T-helper 1 cell (primary cell): Measurements from ENCODE around the gene GDPGP1.

Experiments
- DNase-seq, 5 donors: peaks; one replicate each; pipeline ENCODE4 v3.0.0-alpha.2; 2012 to 2020

The GDPGP1 gene

GRCh38 chr15:90205050-90205848 is 28.8 kb upstream of the GDPGP1 start:
- no peak for DNase-seq

DNA sequence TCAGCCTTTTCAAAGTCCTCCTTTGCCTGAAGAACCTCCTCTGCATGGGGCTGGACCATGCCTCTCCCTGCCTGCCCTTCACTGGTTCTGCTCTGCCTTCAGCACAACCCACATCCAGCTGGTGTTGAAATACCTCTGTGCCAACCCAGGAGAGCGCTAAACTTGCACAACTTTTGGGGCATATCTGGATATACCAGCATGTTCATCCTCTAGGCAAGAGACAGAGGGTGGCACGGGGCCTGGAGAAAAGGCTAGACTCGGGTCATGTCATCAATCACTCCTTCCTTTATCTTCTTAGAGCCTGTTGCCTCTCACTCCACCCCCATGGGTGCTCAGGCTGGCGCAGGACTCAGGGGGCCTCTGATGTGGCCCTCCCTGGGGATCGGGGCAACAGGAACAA is 28.1 kb upstream of the GDPGP1 start:
- no peak for DNase-seq

DNA sequence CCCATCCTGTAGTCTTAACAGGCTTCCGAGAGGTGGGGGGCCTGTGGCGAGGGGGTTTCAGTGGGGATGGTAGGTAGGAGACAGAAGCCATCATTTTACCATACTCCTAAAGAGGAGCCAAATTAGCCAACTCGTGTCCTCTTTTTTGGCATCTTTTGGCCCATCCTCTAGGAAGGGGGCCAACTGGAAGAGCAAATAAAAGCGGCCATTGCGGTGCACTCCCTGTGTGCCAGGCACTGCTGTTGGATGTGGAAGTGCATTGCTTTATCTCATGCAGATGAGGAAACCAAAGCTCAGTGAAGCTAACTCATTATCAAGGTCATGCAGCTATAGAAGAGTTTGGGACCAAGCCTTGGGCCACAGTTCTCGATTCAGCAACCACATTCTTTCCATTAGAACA is 26.8 kb upstream of the GDPGP1 start:
- no peak for DNase-seq

GRCh38 chr15:90208356-90208755 is 25.7 kb upstream of the GDPGP1 start:
- no peak for DNase-seq

GRCh38 chr15:90209591-90209990 is 24.4 kb upstream of the GDPGP1 start:
- peak in 1 of 5 donors; percentile 56 for DNase-seq

GRCh38 chr15:90210593-90210992 is 23.4 kb upstream of the GDPGP1 start:
- no peak for DNase-seq

- DNase-seq = no peak
Measured at GRCh38 chr15:90211009-90211408, 23.0 kb upstream of the GDPGP1 start.

GRCh38 chr15:90211440-90212143 is 22.4 kb upstream of the GDPGP1 start:
- DNase-seq = no peak

- no peak for DNase-seq
Measured at GRCh38 chr15:90212221-90213098, 21.5 kb upstream of the GDPGP1 start.

- DNase-seq = no peak
Measured at GRCh38 chr15:90213122-90213817, 20.7 kb upstream of the GDPGP1 start.

DNA sequence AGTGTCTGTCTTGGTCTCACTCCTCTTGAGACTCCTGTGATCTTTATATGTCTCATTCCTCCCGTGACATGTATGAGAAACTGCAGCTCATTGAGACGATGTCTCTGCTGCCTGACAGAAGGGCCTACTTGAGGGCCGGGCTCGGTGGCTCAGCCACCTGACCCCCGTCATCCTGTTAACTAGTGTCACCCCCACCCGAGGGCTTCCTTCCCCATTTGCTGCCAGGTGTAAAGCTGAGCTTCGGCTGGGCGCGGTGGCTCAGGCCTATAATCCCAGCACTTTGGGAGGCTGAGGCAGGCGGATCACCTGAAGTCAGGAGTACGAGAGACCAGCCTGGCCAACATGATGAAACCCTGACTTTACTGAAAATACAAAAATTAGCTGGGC is 20.2 kb upstream of the GDPGP1 start:
- no peak for DNase-seq

DNA sequence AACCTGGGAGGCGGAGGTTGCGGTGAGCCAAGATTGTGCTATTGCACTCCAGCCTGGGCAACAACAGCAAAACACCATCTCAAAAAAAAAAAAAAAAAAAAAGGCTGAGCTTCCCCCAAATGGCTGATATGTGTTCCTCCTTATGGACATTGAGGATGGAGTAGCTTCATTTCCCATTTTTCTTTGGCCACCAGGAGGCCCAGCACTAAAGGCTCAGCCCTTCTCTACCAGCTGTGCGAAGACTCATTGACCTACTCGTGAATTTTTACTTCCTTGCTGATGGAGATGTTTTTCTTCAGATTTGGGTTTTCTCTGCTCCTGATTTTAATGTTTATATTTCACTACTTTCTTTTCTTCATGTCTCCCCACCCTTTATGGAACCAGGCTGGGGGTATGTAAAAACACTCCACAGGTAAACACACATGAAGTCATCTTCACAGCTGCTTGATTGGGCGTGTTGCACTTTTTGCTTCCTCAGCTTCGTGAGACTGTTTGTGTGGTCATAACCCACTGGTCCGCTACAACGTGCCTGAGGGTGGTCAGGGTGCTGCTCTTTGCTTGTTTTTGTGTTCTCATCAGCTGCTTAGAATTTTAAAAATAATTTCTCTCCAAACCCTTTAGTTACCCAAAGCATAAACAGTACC is 19.3 kb upstream of the GDPGP1 start:
- no peak for DNase-seq

- DNase-seq = no peak
Measured at GRCh38 chr15:90217671-90218394, 16.2 kb upstream of the GDPGP1 start.

GRCh38 chr15:90219421-90220141 is 14.4 kb upstream of the GDPGP1 start:
- DNase-seq = peak in 4 of 5 donors; percentile 28 to 44 (median 39)

DNA sequence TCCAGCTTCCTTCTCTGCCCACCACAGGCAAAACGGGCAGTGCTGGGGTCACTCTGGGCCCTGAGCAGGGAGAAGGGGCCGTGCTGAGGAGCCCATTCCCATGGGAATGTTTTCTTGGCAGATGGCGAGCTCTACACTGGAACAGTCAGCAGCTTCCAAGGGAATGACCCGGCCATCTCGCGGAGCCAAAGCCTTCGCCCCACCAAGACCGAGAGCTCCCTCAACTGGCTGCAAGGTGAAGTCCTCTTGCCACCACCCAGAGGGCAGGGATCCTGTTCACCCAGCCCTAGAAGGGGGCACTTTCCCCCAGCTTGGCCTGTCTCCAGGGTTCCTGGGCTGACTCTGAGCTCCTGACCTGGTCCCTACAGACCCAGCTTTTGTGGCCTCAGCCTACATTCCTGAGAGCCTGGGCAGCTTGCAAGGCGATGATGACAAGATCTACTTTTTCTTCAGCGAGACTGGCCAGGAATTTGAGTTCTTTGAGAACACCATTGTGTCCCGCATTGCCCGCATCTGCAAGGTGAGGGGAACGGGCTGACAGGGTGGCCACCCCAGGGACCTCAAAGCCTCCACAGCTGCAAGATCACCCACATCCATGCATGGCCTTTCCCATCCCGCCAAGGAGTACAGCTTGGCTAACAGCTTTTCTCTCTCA is 12.6 kb upstream of the GDPGP1 start:
- no peak for DNase-seq

- DNase-seq = no peak
Measured at GRCh38 chr15:90222547-90222946, 11.5 kb upstream of the GDPGP1 start.

- DNase-seq = no peak
Measured at GRCh38 chr15:90223441-90224165, 10.4 kb upstream of the GDPGP1 start.

GRCh38 chr15:90225047-90225446 is 9.0 kb upstream of the GDPGP1 start:
- no peak for DNase-seq

DNA sequence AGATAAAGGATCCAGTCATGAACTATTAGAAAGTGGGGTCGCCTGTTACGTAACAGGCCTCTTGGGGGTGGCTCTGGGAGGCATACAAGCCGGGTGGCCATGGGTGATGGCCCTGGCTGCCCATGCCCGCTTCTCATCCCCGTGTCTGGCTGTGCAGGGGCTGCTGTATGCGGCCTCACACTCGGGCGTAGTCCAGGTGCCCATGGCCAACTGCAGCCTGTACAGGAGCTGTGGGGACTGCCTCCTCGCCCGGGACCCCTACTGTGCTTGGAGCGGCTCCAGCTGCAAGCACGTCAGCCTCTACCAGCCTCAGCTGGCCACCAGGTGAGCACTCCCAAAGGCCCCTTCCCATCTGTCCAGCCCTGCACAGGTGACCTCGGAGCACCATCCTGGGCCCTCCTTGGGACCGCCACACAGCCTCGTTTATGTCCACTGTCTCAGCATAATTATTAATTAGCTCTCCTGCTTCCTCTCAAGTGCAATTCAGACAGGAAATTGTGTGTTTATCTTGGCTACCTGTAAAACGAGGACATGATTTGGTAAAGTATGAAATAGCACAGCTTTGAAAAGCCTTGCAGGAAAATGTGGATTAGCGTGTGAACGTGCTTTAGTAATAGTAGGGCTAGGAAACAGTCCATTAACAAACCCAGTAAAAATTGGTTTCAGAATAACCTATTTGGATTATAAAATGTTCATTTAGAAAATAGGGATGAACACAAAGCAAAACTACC is 8.3 kb upstream of the GDPGP1 start:
- no peak for DNase-seq
